ENCODE measurements around the gene EVC2.

Gene EVC2

GRCh38 chr4:5561286-5561685 is 147.1 kb downstream of the EVC2 start:
- TF ChIP-seq SPI1 (IDR thresholded peaks at IDR 0.05; ENCODE audit: borderline replicate concordance, low read depth) = no peak
- no peak for TF ChIP-seq GABPA (IDR thresholded peaks at IDR 0.05; ENCODE audit: low read depth)
- no peak for TF ChIP-seq CTCF (IDR thresholded peaks at IDR 0.05; ENCODE audit: insufficient read depth, low read length)
- no peak for TF ChIP-seq POLR2AphosphoS5 (IDR thresholded peaks at IDR 0.05; ENCODE audit: low read depth)
- TF ChIP-seq REST (IDR thresholded peaks at IDR 0.05; ENCODE audit: insufficient replicate concordance, low read depth) = no peak
- no peak for DNase-seq (ENCODE audit: low read depth in 1 of 2, low spot score in 1 of 2)
- Histone ChIP-seq H3K4me3 (replicated peaks; ENCODE audit: insufficient read depth, low read length) (no peak overlapping the region), H3K27me3 (ENCODE audit: insufficient read depth, poor library complexity, severe bottlenecking) (no peaks in the 10 kb centered on the region), H3K27ac (replicated peaks) (no peak overlapping the region)

GRCh38 chr4:5558502-5558901 is 149.9 kb downstream of the EVC2 start:
- TF ChIP-seq GABPA (IDR thresholded peaks at IDR 0.05; ENCODE audit: low read depth) (no peak), SPI1 (IDR thresholded peaks at IDR 0.05; ENCODE audit: borderline replicate concordance, low read depth) (no peak), REST (IDR thresholded peaks at IDR 0.05; ENCODE audit: insufficient replicate concordance, low read depth) (no peak), CTCF (IDR thresholded peaks at IDR 0.05; ENCODE audit: insufficient read depth, low read length) (no peak), POLR2AphosphoS5 (IDR thresholded peaks at IDR 0.05; ENCODE audit: low read depth) (no peak)
- no peak overlapping the region for H3K4me3 ChIP-seq (replicated peaks; ENCODE audit: insufficient read depth, low read length)

GRCh38 chr4:5554376-5554775 is 154.0 kb downstream of the EVC2 start:
- H3K4me3 ChIP-seq (replicated peaks; ENCODE audit: insufficient read depth, low read length) = no peak overlapping the region
- TF ChIP-seq REST (IDR thresholded peaks at IDR 0.05; ENCODE audit: insufficient replicate concordance, low read depth) (no peak), POLR2AphosphoS5 (IDR thresholded peaks at IDR 0.05; ENCODE audit: low read depth) (no peak), SPI1 (IDR thresholded peaks at IDR 0.05; ENCODE audit: borderline replicate concordance, low read depth) (no peak), GABPA (IDR thresholded peaks at IDR 0.05; ENCODE audit: low read depth) (no peak), CTCF (IDR thresholded peaks at IDR 0.05; ENCODE audit: insufficient read depth, low read length) (no peak)
- DNase-seq (ENCODE audit: low read depth in 1 of 2, low spot score in 1 of 2) = no peak
- no peaks in the 10 kb centered on the region for H3K27me3 ChIP-seq (ENCODE audit: insufficient read depth, poor library complexity, severe bottlenecking)
- no peak overlapping the region for H3K27ac ChIP-seq (replicated peaks)

More at GRCh38 chr4:5558502-5558901, 149.9 kb downstream of the EVC2 start:
- H3K27me3 ChIP-seq (ENCODE audit: insufficient read depth, poor library complexity, severe bottlenecking) = no peaks in the 10 kb centered on the region
- no peak for DNase-seq (ENCODE audit: low read depth in 1 of 2, low spot score in 1 of 2)
- no peak overlapping the region for H3K27ac ChIP-seq (replicated peaks)

Measured in HL-60 (cell line).